ENCODE results near the gene ABHD5. TPM values are rescaled to one million over a fixed set of nuclear protein-coding genes. Genes with fewer than 3 reads are reported as not detected.

Gene ABHD5
- total RNA-seq, 1 donor from 2014 or later, result 17.5 TPM

GRCh38 chr3:43769885-43770425 lies 79.2 kb downstream of the ABHD5 start:
- DNase-seq (ENCODE audit: low spot score), result no peak
- Mint-ChIP-seq H3K4me1 (ENCODE audit: unreplicated experiment) (peaks cover 4% of the 10 kb centered on the region), H3K9me3 (ENCODE audit: unreplicated experiment) (no peaks in the 10 kb centered on the region), H3K27ac (ENCODE audit: unreplicated experiment) (no peak overlapping the region), H3K4me3 (ENCODE audit: unreplicated experiment) (no peak overlapping the region), H3K27me3 (ENCODE audit: unreplicated experiment) (no peaks in the 10 kb centered on the region), H3K36me3 (ENCODE audit: low read depth, unreplicated experiment) (no peaks in the 10 kb centered on the region)
- TF ChIP-seq, protein P1, sequence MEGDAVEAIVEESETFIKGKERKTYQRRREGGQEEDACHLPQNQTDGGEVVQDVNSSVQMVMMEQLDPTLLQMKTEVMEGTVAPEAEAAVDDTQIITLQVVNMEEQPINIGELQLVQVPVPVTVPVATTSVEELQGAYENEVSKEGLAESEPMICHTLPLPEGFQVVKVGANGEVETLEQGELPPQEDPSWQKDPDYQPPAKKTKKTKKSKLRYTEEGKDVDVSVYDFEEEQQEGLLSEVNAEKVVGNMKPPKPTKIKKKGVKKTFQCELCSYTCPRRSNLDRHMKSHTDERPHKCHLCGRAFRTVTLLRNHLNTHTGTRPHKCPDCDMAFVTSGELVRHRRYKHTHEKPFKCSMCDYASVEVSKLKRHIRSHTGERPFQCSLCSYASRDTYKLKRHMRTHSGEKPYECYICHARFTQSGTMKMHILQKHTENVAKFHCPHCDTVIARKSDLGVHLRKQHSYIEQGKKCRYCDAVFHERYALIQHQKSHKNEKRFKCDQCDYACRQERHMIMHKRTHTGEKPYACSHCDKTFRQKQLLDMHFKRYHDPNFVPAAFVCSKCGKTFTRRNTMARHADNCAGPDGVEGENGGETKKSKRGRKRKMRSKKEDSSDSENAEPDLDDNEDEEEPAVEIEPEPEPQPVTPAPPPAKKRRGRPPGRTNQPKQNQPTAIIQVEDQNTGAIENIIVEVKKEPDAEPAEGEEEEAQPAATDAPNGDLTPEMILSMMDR (IDR thresholded peaks at IDR 0.05; ENCODE audit: unreplicated experiment), result no peak

- Mint-ChIP-seq H3K27me3 (ENCODE audit: unreplicated experiment) (no peaks in the 10 kb centered on the region), H3K27ac (ENCODE audit: unreplicated experiment) (no peak overlapping the region), H3K36me3 (ENCODE audit: low read depth, unreplicated experiment) (no peaks in the 10 kb centered on the region), H3K9me3 (ENCODE audit: unreplicated experiment) (no peaks in the 10 kb centered on the region), H3K4me1 (ENCODE audit: unreplicated experiment) (peaks cover 4% of the 10 kb centered on the region), H3K4me3 (ENCODE audit: unreplicated experiment) (no peak overlapping the region)
- no peak for DNase-seq (ENCODE audit: low spot score)
- TF ChIP-seq, protein P1 (IDR thresholded peaks at IDR 0.05; ENCODE audit: unreplicated experiment), result no peak
Observed at GRCh38 chr3:43770426-43771103, 79.8 kb downstream of the ABHD5 start.

DNA sequence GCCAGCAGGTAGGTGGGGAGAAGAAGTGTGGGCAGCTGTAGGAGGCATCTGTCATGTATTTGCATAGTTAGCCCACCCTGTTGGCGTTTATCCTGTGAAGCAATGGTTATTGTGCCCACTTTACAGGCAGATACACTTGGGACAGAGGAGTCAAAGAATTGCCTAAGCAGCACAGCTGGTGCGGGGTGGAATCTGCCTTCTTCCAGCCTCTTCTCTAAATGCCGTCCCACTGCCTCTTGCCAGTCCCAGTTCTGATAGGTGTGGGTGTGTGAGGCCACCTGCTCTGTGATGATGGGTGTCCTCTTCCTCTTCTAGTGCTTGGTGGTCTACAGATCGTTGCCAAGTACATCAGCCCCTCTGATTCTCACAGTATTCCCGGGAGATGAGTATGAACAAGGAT lies 80.9 kb downstream of the ABHD5 start:
- Mint-ChIP-seq H3K36me3 (ENCODE audit: low read depth, unreplicated experiment) (no peaks in the 10 kb centered on the region), H3K27me3 (ENCODE audit: unreplicated experiment) (no peaks in the 10 kb centered on the region), H3K4me1 (ENCODE audit: unreplicated experiment) (peaks cover 4% of the 10 kb centered on the region), H3K4me3 (ENCODE audit: unreplicated experiment) (no peak overlapping the region), H3K9me3 (ENCODE audit: unreplicated experiment) (no peaks in the 10 kb centered on the region), H3K27ac (ENCODE audit: unreplicated experiment) (no peak overlapping the region)
- TF ChIP-seq, protein P1 (IDR thresholded peaks at IDR 0.05; ENCODE audit: unreplicated experiment), result no peak
- DNase-seq (ENCODE audit: low spot score), result no peak

GRCh38 chr3:43773273-43774094 lies 82.7 kb downstream of the ABHD5 start:
- Mint-ChIP-seq H3K27me3 (ENCODE audit: unreplicated experiment) (no peaks in the 10 kb centered on the region), H3K36me3 (ENCODE audit: low read depth, unreplicated experiment) (no peaks in the 10 kb centered on the region), H3K27ac (ENCODE audit: unreplicated experiment) (no peak overlapping the region), H3K4me3 (ENCODE audit: unreplicated experiment) (no peak overlapping the region), H3K9me3 (ENCODE audit: unreplicated experiment) (no peaks in the 10 kb centered on the region), H3K4me1 (ENCODE audit: unreplicated experiment) (peaks cover 4% of the 10 kb centered on the region)
- no peak for DNase-seq (ENCODE audit: low spot score)
- TF ChIP-seq, protein P1 (IDR thresholded peaks at IDR 0.05; ENCODE audit: unreplicated experiment), result no peak

GRCh38 chr3:43774799-43775198 lies 84.1 kb downstream of the ABHD5 start:
- Mint-ChIP-seq H3K36me3 (ENCODE audit: low read depth, unreplicated experiment) (peaks cover 5% of the 10 kb centered on the region), H3K27me3 (ENCODE audit: unreplicated experiment) (no peaks in the 10 kb centered on the region), H3K9me3 (ENCODE audit: unreplicated experiment) (no peaks in the 10 kb centered on the region), H3K4me3 (ENCODE audit: unreplicated experiment) (no peak overlapping the region), H3K27ac (ENCODE audit: unreplicated experiment) (no peak overlapping the region), H3K4me1 (ENCODE audit: unreplicated experiment) (no peaks in the 10 kb centered on the region)
- TF ChIP-seq, protein P1 (IDR thresholded peaks at IDR 0.05; ENCODE audit: unreplicated experiment), result no peak
- DNase-seq (ENCODE audit: low spot score), result no peak

Measured in endothelial cell (in vitro differentiated cells).